ENCODE data around the gene ATF2.
A peak's percentile ranks its signal among the peaks of the same experiment; 100 is the strongest.

ATF2 gene, protein sequence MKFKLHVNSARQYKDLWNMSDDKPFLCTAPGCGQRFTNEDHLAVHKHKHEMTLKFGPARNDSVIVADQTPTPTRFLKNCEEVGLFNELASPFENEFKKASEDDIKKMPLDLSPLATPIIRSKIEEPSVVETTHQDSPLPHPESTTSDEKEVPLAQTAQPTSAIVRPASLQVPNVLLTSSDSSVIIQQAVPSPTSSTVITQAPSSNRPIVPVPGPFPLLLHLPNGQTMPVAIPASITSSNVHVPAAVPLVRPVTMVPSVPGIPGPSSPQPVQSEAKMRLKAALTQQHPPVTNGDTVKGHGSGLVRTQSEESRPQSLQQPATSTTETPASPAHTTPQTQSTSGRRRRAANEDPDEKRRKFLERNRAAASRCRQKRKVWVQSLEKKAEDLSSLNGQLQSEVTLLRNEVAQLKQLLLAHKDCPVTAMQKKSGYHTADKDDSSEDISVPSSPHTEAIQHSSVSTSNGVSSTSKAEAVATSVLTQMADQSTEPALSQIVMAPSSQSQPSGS

DNA sequence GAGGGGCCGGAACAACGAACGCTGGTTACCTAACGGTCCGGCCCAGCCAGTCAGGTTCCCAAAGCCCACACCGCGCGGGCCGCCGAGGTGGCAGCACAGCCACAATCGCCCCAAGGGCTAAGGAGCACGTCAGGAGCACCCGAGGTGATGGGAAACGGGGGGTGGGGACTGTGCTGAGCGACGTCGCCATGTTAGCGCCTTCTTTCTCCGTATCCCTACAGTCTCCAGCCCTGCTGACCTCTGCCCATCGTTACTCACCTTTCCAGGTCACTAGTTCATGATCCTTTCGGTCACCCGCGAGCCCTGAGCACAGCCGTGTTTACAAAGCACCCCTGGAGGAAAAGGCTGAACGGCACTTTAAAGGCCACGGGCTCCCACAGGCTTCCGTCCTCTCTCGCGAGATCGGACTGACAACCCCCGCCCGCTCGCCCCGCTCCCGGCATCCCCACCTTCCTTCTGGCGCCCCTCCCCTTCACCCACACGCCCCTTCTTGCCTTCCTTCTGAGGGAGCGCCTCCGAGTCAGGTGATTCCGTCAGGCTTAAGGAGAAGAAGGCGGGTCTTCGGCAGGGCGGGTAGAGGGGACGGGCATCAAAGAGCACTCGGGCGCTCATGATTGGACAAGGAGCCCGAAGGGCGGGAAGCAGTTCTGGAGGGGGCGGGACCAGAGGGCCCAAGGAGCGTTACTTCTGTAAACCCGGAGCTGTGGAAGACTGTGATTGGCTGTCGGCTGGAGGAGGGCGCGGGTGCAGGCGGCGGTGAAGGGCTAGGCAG, at the start of gene ATF2:
Gene ATF2, minus strand, starts transcription at position 412 of the 772 bp plus-strand sequence. CDS start 31,760 bp downstream, outside the sequence.
- peak; percentile 97 to 99 for DNase-seq

DNA sequence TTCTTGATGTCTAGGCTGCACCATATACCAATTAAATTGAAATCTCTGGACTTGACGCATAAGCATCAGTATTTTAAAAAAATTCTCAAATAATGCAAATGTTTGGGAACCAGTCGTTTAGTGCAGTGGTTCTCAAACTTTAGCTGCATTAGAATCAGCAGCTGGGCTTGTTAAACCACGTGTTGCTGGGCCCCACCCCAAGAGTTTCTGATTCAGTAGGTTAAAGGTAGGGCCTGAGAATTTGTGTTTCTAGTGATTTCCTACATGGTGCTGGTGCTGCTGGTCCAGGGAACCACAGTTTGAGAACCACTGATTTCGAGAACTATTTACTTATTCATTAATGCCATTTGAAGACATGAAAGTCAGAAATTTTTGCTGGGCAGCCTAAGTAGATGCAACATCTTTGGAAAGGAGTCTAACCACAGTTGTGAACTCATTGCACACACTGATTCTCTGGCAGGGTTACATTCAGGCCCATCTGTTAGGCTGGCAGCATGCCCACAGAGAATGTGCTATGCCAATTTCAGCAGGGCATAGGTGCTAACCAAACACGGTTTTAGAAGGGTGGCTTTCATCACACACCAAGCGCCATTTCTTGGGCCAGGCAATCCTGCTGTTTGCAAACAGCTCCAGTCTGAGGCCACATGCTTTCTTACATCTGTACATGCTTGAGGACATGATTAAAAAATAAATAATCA, 39.9 kb upstream of the ATF2 start:
- no peak for DNase-seq

DNA sequence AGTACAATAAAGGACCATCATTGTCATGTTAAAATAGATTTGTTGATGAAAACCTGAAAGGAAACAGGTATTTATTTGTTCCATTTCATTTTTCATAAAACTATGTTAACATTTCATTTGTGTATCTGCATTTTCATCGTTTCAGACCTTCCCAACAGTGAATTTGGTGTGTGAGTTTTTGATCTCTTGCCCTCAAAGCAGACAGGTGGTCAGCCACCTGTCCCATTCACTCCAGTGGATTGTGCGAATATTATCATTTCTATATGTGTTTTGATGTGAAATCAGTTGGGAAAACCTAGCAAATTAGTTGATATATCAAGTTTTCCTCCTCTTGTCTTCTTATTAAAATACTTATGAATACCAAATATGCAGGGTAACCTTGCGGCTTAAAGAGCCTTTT, 38.9 kb upstream of the ATF2 start:
- DNase-seq: no peak

DNA sequence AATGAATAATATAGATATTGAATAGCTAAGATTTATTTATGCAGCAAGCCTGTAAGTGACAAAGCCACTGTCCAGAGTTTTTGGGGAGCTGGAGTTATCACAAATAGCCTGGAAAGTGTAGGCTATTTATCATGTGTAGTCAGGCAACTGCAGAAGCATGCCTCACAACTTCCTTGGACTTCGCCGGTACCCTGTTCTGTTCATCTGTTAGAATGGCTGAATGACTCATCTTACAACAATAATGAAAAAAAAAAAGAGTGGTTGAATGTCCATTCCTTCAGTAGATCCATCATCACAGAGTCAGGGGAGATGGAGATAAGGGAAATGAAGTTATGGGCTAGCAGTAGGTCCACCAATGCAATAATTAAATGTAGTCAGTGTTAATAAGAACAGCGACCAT, 37.5 kb upstream of the ATF2 start:
- no peak for DNase-seq

DNA sequence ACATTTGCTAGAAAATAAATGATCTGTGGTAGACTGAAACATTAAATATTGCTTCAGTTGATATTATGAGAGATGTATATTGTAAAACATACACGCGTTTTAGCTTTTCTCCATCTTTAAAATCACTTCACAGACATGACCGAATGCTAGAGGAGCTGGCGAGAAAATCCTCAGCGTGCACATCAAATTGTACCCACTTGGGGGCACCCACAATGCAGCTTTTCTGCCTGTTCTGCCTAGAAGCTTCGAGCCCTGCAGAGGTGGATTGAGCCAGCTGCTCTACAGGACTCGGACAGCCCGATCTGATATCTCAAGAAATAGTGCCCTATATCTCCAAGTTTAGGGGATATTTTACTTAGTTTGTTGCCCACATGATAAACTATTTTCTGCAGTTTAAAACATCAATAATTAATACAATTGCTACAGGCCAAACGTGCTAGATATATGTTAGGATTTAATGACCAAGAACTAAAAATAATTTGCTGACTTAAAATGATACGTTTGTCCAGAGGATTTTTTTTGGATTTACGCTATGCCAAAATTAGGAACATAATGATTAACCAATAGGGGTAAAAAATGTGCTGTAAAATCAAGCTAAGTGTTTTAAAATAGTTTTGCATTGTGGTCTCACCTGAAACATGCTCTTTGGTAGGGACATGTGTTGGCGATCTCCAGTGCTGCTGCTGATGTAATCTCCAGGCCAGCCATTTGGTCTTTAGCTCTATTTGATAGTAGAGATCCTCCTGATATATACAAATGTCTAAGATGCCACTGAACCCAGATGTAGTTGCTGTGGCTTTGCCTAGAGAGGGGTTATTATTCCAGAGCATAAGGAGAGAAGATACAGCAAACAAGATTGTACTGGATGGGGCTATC, 35.9 kb upstream of the ATF2 start:
- DNase-seq: peak; percentile 22 to 23

DNA sequence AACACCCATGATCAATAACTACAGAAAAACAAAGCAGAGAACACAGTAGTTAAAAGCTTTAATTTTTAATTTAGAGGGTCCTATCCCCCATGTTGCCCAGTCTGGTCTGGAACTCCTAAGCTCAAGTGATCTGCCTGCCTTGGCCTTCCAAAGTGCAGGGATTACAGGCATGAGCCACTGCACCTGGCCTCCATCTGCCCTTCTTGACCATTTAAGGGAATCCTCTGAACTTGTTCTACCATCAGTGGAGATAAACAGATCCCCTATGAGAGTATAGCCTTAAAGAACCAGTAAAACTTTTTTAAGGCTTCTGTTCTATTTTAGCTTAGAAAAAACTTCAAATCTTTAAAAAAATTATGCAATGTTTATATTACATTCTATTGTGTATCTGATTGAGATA, 27.0 kb upstream of the ATF2 start:
- no peak for DNase-seq

DNA sequence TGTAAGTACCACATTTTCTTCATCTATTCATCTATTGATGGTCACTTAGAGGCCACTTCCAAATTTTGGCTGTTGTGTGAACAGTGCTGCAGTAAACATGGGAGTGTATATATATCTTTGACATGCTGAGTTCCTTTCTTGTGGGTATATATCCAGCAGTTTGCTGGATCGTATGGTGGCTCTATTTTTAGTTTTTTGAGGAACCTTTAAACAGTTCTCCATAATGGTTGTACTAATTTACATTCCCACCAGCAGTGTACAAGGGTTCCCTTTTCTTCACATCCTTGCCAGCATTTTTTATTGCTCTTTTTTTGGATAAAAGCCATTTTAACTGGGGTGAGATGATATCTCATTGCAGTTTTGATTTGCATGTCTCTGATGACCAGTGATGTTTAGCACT, 20.8 kb upstream of the ATF2 start:
- no peak for DNase-seq

DNA sequence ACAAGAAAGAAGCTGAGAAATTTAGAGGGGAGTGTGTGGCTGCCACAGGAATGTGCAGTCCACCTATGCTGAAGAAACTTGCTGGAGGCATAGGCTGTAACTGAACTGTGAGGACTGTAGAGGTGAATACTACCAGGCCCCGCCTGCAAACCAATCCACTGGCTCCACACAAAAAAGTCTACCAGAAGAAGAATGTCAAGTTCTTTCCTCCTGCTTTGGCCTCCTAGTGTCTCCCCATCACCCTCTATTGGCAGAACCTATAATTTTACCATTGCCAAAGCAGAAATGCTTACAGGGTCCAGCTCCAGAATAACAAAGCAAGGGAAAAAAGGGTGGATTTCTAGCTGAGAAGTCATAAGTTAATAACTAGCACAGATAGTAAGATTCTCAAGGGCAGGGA, 19.4 kb upstream of the ATF2 start:
- DNase-seq: no peak

DNA sequence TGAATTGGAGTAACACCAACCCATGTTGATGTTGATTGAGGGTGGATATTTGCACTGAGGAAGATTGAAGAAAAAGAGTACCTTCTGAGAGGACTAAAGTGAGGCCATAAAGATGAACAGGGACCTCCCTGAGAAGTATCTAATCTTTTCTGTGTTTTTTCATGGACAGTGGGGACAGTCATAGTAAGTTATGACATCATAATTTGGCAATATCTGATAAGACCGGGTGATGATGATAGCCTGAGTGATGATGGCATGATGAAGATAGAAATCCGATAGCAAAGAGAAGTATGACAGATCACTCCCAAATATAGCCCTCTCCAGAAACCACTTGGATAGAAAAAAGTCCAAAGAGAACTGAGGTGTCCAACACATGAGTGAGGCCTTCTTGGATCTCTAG, 15.7 kb upstream of the ATF2 start:
- no peak for DNase-seq

DNA sequence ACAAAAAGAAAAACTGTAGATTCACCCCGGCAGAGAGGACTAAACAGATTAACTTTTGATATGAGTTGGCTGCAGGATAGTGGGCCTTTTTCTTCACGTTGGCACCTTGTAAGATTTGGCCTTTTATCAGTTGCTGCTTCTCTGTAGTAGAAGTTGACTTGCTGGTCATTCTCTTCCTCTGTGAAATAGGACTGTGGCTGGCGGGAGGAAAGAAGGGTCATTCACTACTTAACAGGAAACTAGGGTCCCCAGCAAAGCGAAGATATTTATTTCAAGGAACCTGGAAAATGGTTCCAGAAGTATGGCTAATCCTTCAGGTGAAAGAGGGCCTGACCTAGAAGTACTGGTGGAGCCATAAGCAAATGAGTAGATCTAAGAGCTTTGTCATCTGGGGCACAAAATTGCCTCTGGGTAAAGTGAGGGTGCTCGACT, 13.9 kb upstream of the ATF2 start:
- no peak for DNase-seq

DNA sequence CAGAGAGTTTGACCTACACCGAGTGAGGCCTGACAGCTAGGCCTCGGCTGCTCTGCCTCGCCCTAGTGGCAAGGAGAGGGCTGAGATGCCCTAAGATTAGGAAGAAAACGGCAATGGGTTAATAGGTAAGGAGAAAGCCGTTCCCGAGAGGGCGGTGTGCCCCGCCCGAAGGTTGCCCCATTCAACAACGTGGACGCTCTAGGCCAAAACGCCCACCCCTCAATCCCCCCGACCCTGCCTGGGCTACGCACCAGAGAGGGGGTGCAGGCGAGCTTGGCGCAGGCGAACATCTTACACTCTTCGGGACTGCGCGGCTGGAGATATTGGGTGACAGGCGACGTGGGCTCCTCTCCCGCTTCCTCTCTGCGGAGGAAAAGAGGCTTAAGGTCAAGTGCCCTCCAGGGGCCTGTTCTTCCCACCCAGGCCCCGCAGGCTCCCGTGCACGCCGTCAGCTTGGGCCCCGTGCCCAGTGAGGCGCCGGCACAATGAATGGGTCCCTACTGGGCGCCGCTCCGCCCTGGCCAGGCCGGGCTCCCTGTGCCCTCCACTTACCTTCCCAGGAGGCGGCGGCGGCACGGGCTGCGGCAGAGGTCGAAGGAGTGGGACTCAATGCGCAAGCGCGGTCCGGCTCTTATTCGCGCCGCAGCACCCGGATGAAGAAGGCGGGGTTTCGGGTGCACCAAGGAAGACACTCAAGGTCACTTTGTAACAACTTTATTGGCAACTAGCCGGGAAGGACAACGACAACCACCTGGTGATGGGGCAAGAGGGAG, 13.3 kb upstream of the ATF2 start, which contains the start of gene ATP5MC3:
Gene ATP5MC3, minus strand, starts transcription at position 607 of the 773 bp plus-strand sequence. Its CDS starts 317 bp downstream, at position 290.
- peak; percentile 89 for DNase-seq

DNA sequence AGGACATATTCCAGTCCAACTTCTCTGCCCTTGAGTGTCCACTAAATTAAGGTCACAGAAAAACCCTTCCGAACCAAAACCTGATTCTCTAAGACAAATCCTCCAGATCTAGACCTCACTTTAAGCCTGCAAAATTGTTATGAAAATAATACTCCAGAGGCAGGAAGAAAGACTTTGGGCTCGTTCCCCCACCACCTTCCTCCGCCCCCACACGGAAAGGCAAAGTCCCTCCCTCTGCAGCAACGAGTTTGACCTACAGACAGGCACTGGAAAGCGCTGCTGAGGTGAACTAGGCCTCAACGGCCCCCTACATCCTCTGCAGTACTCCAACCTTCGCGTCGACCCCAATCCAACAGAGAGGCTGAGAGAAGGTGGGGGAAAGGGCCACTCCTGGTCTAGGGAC, 12.7 kb upstream of the ATF2 start:
- no peak for DNase-seq

DNA sequence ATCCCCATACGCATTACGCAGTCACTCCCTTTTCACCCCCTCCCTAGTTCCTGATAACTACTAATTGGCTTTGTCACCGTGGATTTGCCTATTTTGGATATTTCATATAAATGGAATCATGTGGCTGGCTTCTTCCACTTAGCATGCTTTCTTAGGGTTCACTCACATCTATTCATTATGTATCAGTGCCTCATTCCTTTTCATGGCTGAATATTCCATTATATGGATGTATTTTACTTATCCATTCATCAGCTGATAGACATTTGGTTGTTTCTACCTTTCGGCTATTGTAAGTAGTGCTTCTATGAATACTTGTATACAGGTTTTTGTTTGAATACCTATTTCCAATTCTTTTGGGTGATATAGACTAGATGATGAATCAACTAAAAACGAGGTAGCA, 8.6 kb upstream of the ATF2 start:
- DNase-seq: no peak

DNA sequence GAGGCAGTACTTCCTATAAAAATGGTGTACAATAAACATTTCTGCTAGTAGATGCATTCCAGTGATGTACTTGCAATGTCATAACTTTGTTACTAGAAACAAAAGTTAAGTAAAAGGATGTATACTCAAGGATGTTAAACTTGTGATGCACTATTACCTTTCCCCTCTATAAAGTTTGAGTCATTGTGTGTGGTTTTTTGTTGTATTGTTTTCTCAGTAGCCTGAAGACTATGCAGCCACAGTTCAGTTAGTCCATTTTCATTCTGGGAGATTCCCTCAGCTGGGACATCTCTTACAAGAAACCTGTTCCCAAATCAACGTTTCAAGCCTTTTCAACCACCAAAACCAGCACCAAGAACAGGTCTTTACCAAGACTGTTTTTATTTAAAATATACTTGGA, 7.9 kb upstream of the ATF2 start:
- DNase-seq: no peak

DNA sequence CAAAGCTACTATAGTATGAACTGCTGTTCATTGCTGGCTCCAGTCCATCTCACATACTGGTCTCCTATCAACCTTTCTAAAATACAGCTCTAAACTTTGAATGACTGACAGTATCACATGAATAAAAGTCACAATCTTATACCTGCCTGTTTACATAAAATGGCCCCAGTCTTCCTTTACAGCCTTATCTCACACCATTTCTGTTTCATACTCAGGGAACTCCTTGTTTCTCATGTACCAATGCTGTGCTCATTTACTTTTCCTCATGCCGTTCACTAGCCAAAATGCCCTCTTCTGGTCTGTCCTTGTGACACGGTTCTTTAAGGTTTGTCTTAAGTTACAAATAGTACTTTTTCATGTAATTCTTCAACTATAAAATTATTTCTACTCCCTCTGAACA, 7.3 kb upstream of the ATF2 start:
- no peak for DNase-seq

DNA sequence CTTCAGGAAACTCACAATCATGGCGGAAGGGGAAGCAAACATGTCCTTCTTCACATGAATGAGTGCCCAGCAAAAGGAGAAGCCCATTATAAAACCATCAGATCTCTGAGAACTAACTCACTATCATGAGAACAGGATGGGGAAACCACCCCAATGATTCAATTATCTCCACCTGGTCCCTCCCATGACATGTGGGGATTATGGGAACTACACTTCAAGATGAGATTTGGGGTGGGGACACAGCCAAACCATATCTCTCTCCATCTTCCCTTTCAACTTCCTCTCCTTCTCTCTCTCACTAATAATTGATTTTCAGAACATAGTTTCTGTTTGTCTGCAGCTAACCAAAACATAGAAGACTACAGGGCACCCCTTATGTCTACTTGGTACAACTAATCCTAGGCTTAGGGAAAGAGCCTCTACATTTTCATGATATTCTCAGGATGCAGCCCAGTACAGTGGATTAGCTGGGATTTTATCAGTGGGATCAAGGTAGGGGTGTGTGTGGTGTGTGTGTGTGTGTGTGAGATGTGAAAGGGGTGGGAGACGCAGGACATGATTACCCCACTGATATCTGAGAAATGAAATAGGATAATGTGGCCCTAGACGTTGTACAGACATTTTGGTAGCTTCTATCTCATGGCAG, 2.8 kb upstream of the ATF2 start:
- DNase-seq: no peak

DNA sequence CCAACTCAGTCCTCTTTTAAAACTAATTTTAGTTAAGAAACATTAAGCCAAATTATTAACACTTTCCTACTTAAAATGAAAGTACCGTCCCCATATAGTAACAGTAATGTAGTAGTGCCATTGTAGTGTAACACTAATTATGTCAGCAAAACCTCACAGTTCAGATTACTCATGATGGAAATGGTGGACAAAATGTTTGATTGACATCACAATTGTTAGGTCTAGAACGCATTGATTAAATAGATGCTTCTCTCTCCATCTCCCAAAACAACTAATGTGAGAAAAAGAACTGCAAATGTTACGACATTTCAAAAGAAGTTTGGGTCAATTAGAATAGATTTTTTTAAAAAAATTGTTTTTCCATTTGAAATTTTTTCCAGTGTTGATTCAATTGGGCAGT, 1.2 kb upstream of the ATF2 start:
- no peak for DNase-seq

DNA sequence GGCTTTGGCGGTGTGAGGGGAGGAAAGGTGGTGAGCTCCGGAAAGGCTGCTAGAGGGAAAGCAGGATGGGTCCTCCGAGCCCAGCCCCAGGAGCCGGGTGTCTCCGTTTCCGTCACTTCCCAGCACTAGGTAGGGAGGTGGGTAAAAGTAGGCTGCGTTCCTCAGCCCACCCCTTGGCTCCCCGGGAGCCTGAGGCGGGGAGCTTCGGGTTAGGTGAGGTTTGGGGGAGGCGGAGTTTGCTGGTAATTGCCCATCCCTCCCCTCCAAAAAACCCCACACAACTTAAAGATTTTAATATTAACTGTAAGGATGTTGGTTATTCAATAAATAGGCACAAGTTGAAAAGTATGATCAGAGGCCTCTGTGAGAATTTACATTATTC, 552 bp upstream of the ATF2 start:
- no peak for DNase-seq

DNA sequence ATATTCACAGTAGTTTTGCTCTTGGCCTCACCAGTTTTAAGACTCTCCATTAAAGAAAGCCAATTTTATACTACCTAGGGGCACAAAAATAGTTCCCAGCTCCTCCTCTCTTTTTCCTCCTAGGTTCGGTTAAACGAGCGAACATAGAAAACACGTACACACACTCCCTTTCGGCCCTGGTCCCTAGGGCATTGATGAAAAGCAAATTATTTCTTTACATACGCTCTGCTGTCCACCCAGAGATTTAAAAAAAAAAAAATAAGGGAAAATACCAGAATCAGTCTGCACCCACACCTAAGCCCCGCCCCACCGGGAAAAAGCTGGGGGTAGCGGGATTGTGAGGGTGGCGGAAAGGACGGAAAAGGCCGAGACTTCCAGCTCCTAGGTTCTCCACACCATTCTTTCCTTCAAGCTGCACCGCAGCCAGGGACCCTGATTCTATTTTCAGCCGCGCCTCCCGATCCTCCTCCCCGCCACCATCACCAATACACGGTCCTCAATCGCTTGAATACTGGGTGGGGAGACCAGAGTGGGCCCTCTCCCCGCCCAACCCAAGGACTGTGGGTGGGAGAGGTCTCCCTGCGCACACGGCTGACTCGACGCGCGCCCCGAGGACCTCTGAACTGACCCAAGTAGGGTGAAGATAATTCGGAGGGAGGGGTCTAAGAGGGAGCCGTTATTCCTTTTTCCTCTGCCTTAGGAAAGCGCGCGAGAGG, 769 bp downstream of the ATF2 start:
- DNase-seq: no peak

DNA sequence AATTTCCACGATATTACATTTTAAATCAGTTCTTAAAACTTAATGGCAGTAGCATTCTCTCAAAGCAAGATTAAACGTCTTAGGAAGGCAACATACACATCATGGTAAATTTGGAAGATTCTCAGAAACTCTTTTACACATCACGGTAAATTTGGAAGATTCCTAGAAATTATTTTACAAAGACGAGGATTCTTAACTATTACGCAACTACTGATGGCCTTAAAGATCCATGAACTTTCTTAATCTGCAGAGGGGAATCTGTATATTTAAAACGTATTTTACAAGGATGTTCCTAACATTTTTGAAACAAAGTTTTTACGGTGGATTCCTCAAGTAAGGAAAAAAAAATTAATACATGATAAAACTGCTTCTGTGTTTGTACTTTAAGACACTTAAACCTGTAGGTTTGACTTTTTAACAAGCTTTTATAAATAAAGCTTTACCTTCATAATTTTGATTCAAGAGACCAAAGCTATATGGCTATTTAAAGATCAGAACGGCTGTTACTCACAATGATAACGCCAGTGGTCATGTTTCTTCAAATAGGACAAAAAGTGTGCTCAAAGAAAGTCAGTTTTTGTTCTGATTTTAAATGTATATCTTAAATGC, 1.7 kb downstream of the ATF2 start:
- no peak for DNase-seq

Data from NCI-H1930 (cell line).